Neuronal stem cell (in vitro differentiated cells): ENCODE results near the gene GTPBP4.
"Not testable (repeated sequence)": the region's sequence is repeated elsewhere in the genome, so short reads cannot be mapped to it uniquely, and the experiment has no call there.

ENCODE experiments used
- DNase-seq: peaks from one replicate; pipeline ENCODE4 v3.0.0-alpha.2; 2013; ENCODE audit warnings: low spot score
- H2AFZ ChIP-seq: one replicate; pipeline ENCODE4 v1.6.1; 2013; ENCODE audit warnings: mild to moderate bottlenecking, low read length, inconsistent platforms
- H2AK5ac ChIP-seq: 2 replicates; pipeline ENCODE4 v1.6.1; 2013; ENCODE audit warnings: low read depth, mild to moderate bottlenecking, inconsistent platforms, low read length, moderate library complexity, mixed read lengths
- H2BK120ac ChIP-seq: 2 replicates; pipeline ENCODE4 v1.6.1; 2013; ENCODE audit warnings: low read depth, mild to moderate bottlenecking, inconsistent platforms, low read length, moderate library complexity, mixed read lengths
- H2BK12ac ChIP-seq: one replicate; pipeline ENCODE4 v1.6.1; 2013; ENCODE audit warnings: low read length, inconsistent platforms
- H2BK15ac ChIP-seq: 2 replicates; pipeline ENCODE4 v1.6.1; 2013; ENCODE audit warnings: mild to moderate bottlenecking, low read length, inconsistent platforms, mixed read lengths
- H2BK5ac ChIP-seq: one replicate; pipeline ENCODE4 v1.6.1; 2013; ENCODE audit warnings: inconsistent platforms, mild to moderate bottlenecking, low read length, moderate library complexity
- H3K14ac ChIP-seq: one replicate; pipeline ENCODE4 v1.6.1; 2013; ENCODE audit warnings: low read length, inconsistent platforms
- H3K18ac ChIP-seq: 2 replicates; pipeline ENCODE4 v1.6.1; 2013; ENCODE audit warnings: low read length, inconsistent platforms
- H3K23ac ChIP-seq: 2 replicates; pipeline ENCODE4 v1.6.1; 2013; ENCODE audit warnings: low read depth, mild to moderate bottlenecking, mixed read lengths, low read length, inconsistent platforms; ENCODE audit not compliant: poor library complexity
- H3K27ac ChIP-seq: replicated peaks from 3 replicates; pipeline ENCODE4 v1.5.1; 2013; ENCODE audit warnings: low read length, inconsistent platforms
- H3K27me3 ChIP-seq, 3 experiments: 2 replicates each; pipeline ENCODE4 v1.6.1; 2013; ENCODE audit warnings: low read length in 3 of 3, mild to moderate bottlenecking in 2 of 3, inconsistent platforms in 1 of 3, low read depth in 1 of 3, mixed read lengths in 1 of 3, moderate library complexity in 1 of 3; ENCODE audit not compliant: control insufficient read depth in 3 of 3, insufficient read depth in 3 of 3
- H3K36me3 ChIP-seq, 2 donors: replicated peaks in 1 of 2; 2 replicates each; pipeline ENCODE4 v1.6.1; 2013; ENCODE audit warnings: low read length in 2 of 2; ENCODE audit not compliant: control insufficient read depth in 2 of 2, insufficient read depth in 2 of 2
- H3K4ac ChIP-seq: 2 replicates; pipeline ENCODE4 v1.6.1; 2013; ENCODE audit warnings: inconsistent platforms, mild to moderate bottlenecking, low read length, moderate library complexity
- H3K4me1 ChIP-seq, 2 donors: 1 replicate in 1 of 2; 2 replicates in 1 of 2; pipeline ENCODE4 v1.6.1; 2013; ENCODE audit warnings: low read length in 2 of 2, low read depth in 1 of 2; ENCODE audit not compliant: control insufficient read depth in 2 of 2, insufficient read depth in 1 of 2
- H3K4me2 ChIP-seq: one replicate; pipeline ENCODE4 v1.6.1; 2013; ENCODE audit warnings: mild to moderate bottlenecking, low read length, inconsistent platforms; ENCODE audit not compliant: insufficient read depth, poor library complexity, severe bottlenecking
- H3K4me3 ChIP-seq, 2 donors: 2 replicates each; pipeline ENCODE4 v1.5.1; 2013; ENCODE audit warnings: low read length in 2 of 2, mild to moderate bottlenecking in 2 of 2, inconsistent platforms in 1 of 2, moderate library complexity in 1 of 2
- H3K79me1 ChIP-seq: one replicate; pipeline ENCODE4 v1.6.1; 2013; ENCODE audit warnings: low read depth, mild to moderate bottlenecking, inconsistent platforms, low read length, moderate library complexity
- H3K9ac ChIP-seq: one replicate; pipeline ENCODE4 v1.6.1; 2013; ENCODE audit warnings: mild to moderate bottlenecking, low read depth, low read length, inconsistent platforms; ENCODE audit not compliant: poor library complexity
- H3K9me3 ChIP-seq, 2 donors: replicated peaks in 1 of 2; 2 replicates each; pipeline versions ENCODE3 to v1.6.1; 2013; ENCODE audit warnings: low read length in 2 of 2, mild to moderate bottlenecking in 2 of 2, inconsistent platforms in 1 of 2, low read depth in 1 of 2, mixed read lengths in 1 of 2, moderate library complexity in 1 of 2; ENCODE audit not compliant: control insufficient read depth in 2 of 2, insufficient read depth in 1 of 2
- H4K8ac ChIP-seq: one replicate; pipeline ENCODE4 v1.6.1; 2013; ENCODE audit warnings: low read depth, mild to moderate bottlenecking, inconsistent platforms, low read length, moderate library complexity
- H4K91ac ChIP-seq: one replicate; pipeline ENCODE4 v1.6.1; 2013; ENCODE audit warnings: low read length, low read depth, mild to moderate bottlenecking, inconsistent platforms; ENCODE audit not compliant: poor library complexity
- WGBS, 2 donors: extraction: QIAGEN DNeasy Blood & Tissue Kit; methylation state at CpG; one replicate each; pipeline ENCODE4 v1.1.7; 2013; ENCODE audit warnings: missing lambda C conversion rate in 2 of 2, mixed read lengths in 1 of 2; ENCODE audit not compliant: insufficient read length in 2 of 2, insufficient replicate concordance in 1 of 2; ENCODE audit errors: extremely low coverage in 2 of 2; 5-methylcytosine and 5-hydroxymethylcytosine counted together

Gene GTPBP4

DNA sequence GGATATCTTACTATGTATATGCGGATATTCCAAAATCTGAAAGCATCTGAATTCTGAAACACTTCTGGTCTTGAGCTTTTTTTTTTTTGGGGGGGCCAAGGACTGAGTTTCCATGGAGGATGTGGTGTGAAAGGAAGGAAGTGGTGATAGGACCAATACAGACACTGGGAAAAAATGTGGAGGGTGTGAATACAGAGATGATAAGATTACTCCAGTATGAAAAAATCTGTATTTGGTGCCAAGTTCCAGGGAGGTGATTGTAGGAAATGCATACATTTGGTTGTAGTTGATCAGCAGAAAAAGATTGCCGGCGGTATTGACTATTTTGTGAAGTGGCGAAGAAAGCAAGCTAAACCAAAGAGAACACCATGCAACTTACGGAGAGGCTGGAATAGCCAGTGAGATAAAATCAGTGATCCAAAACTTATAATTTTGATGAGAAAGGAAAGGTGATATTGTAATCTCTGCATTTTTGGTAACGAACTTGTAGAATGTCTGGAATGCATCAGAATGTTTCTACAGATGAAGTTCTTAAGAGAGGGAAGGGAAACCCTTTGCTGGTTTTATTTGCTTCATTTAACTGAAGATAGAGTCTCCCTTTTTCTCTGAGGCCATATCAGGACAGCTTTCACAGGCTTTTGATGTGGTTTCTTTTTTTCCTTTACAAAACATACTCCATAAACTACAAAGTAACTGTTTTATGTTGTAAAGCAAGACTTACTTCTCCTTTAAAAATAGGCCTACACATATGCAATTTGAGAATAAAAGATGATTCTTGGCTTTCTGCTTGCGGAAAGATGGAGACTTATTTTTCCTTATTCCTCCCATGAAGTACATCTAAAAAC, 73.9 kb downstream of the GTPBP4 start:
- Histone ChIP-seq H2AFZ (no peak overlapping the region), H2AK5ac (no peak overlapping the region), H3K36me3 (peaks cover 2 to 3% of the 10 kb centered on the region in 2 donors), H3K18ac (no peak overlapping the region), H2BK120ac (no peak overlapping the region), H2BK5ac (no peak overlapping the region), H2BK12ac (no peak overlapping the region), H3K27ac (no peak overlapping the region), H4K91ac (no peak overlapping the region), H4K8ac (no peak overlapping the region), H3K9me3 (no peaks in the 10 kb centered on the region), H2BK15ac (no peak overlapping the region), H3K23ac (no peak overlapping the region), H3K4me3 (no peak overlapping the region), H3K27me3 (no peaks in the 10 kb centered on the region), H3K4ac (no peak overlapping the region), H3K79me1 (peaks cover 2% of the 10 kb centered on the region), H3K4me2 (no peak overlapping the region), H3K9ac (no peak overlapping the region), H3K14ac (no peak overlapping the region), H3K4me1 (peaks cover 2 to 17% of the 10 kb centered on the region in 2 donors)
- WGBS, 2 donors = no CpG with 5 or more reads among the region's 7 CpGs
- DNase-seq = no peak

DNA sequence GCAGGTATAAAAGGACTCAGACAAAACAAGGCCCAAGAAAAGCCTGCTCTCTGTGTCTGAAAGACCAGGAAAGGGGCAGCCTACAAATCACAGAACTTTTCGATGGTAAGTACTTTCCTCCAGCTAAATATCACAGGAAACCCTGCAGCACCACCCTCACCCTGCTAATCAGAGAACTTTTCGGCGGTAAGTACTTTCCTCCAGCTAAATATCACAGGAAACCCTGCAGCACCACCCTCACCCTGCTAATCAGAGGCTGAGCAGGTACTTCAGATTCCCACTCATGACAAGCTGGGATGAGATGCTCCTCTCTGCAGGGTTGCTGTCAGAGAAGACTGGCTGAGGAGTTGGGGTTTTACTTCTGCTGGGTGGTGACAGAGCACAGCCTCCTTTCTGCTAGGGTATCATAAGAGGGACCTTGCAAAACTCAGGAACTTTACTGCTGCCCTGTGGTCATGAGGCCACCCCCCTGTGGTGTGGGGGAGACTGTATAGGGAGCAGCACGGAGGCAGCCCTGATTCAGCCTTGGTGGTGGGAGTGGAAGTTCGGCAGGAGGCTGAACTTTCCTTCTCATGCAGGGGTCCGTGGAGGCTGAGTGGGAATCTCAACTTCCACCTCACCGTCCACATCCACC, 75.1 kb downstream of the GTPBP4 start:
- no peak overlapping the region for H3K23ac ChIP-seq
- H3K4me3 ChIP-seq = no peak overlapping the region
- WGBS, 2 donors = no CpG with 5 or more reads among the region's 7 CpGs
- H3K18ac ChIP-seq = no peak overlapping the region
- H4K8ac ChIP-seq = no peak overlapping the region
- no peak overlapping the region for H4K91ac ChIP-seq
- no peak overlapping the region for H3K4me2 ChIP-seq
- H2BK12ac ChIP-seq = no peak overlapping the region
- no peaks in the 10 kb centered on the region for H3K9me3 ChIP-seq
- H3K36me3 ChIP-seq = peaks cover 2 to 3% of the 10 kb centered on the region in 2 donors
- H3K9ac ChIP-seq = no peak overlapping the region
- no peak overlapping the region for H2BK120ac ChIP-seq
- H3K14ac ChIP-seq = no peak overlapping the region
- no peak for DNase-seq
- no peak overlapping the region for H3K27ac ChIP-seq
- no peak overlapping the region for H2BK5ac ChIP-seq
- H2AFZ ChIP-seq = no peak overlapping the region
- H2BK15ac ChIP-seq = no peak overlapping the region
- H3K4ac ChIP-seq = no peak overlapping the region
- H3K4me1 ChIP-seq = peaks cover 2 to 13% of the 10 kb centered on the region in 2 donors
- H3K27me3 ChIP-seq = no peaks in the 10 kb centered on the region
- H2AK5ac ChIP-seq = no peak overlapping the region
- peaks cover 2% of the 10 kb centered on the region for H3K79me1 ChIP-seq

DNA sequence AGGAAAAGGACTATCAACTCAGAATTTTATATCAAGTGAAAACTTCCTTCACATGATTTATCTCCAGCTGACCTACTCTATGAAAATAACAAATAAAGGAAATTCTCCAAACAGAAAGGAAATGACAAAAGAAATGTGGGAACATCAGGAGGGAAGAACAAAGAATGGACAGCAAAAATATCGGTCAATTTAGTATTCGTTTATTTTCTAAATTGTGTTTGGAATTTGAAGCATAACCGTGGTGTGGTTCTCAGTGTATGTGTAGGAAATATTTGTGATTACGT, 76.7 kb downstream of the GTPBP4 start:
- no peak overlapping the region for H3K4ac ChIP-seq
- H3K14ac ChIP-seq = no peak overlapping the region
- DNase-seq = no peak
- H3K4me3 ChIP-seq = no peak overlapping the region
- no peak overlapping the region for H3K4me2 ChIP-seq
- peaks cover 2 to 13% of the 10 kb centered on the region in 2 donors for H3K4me1 ChIP-seq
- no peak overlapping the region for H2BK12ac ChIP-seq
- no peak overlapping the region for H4K8ac ChIP-seq
- H3K23ac ChIP-seq = no peak overlapping the region
- peaks cover 2 to 3% of the 10 kb centered on the region in 2 donors for H3K36me3 ChIP-seq
- H3K79me1 ChIP-seq = peaks cover 2% of the 10 kb centered on the region
- WGBS, 2 donors = 100% methylated on average over 1 to 2 of the region's 4 CpGs
- H2BK120ac ChIP-seq = no peak overlapping the region
- no peak overlapping the region for H3K9ac ChIP-seq
- H3K27ac ChIP-seq = no peak overlapping the region
- H4K91ac ChIP-seq = no peak overlapping the region
- no peak overlapping the region for H2AFZ ChIP-seq
- no peaks in the 10 kb centered on the region for H3K27me3 ChIP-seq
- no peak overlapping the region for H3K18ac ChIP-seq
- no peak overlapping the region for H2AK5ac ChIP-seq
- no peak overlapping the region for H2BK15ac ChIP-seq
- no peak overlapping the region for H2BK5ac ChIP-seq
- H3K9me3 ChIP-seq = no peaks in the 10 kb centered on the region

DNA sequence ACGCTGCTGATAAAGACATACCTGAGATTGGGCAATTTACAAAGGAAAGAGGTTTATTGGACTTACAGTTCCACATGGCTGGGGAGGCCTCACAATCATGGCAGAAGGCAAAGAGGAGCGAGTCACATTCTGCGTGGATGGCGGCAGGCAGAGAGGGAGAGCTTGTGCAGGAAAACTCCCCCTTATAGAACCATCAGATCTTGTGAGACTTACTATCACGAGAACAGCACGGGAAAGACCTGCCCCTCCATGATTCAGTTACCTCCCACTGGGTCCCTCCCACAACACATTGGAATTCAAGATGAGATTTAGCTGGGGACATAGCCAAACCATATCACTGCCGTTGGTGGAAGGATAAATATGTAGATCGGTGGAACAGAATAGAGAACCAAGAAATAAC, 78.5 kb downstream of the GTPBP4 start:
- not testable (repeated sequence) for H3K4me2 ChIP-seq, H2AFZ ChIP-seq, H2BK120ac ChIP-seq, H2BK12ac ChIP-seq, H3K9ac ChIP-seq, H3K23ac ChIP-seq, H3K14ac ChIP-seq, H2BK5ac ChIP-seq, H4K8ac ChIP-seq, H3K27ac ChIP-seq, H3K9me3 ChIP-seq, H4K91ac ChIP-seq, H3K27me3 ChIP-seq, H2AK5ac ChIP-seq, H2BK15ac ChIP-seq, H3K4me3 ChIP-seq, H3K36me3 ChIP-seq, DNase-seq, H3K79me1 ChIP-seq, H3K4ac ChIP-seq, H3K18ac ChIP-seq
- peaks cover 2 to 13% of the 10 kb centered on the region in 2 donors for H3K4me1 ChIP-seq
- WGBS, 2 donors = no CpG with 5 or more reads among the region's 8 CpGs
